CD8-positive, alpha-beta memory T cell (primary cell): ENCODE data around the gene PAK1. TPM values are rescaled to one million over a fixed set of nuclear protein-coding genes. Genes with fewer than 3 reads are reported as not detected.

Source experiments
- CTCF ChIA-PET: fragments of 350-600 bp; sonication (Branson Sonifier 250); formaldehyde crosslinking; loops from one replicate; lab custom pipeline; 2021; ENCODE audit warnings: antibody characterized with exemption; lab: Charles Lee
- POLR2A ChIA-PET: fragments of 350-600 bp; sonication (Branson Sonifier 250); formaldehyde crosslinking; loops from one replicate; lab custom pipeline; 2021; ENCODE audit warnings: antibody characterized with exemption; lab: Charles Lee
- DNase-seq, 5 donors: peaks; one replicate each; pipeline versions ENCODE4 v3.0.0 to v3.0.0-alpha.2; 2020 to 2022; ENCODE audit warnings: mixed read lengths in 1 of 5
- H3K27ac ChIP-seq: one replicate; pipeline ENCODE4 v1.7.0; 2013; ENCODE audit warnings: low read depth, mild to moderate bottlenecking, low read length, moderate library complexity
- H3K27me3 ChIP-seq: 2 replicates; pipeline ENCODE4 v1.7.0; 2013; ENCODE audit warnings: low read length, mild to moderate bottlenecking; ENCODE audit not compliant: insufficient read depth, poor library complexity, severe bottlenecking
- H3K36me3 ChIP-seq: 2 replicates; pipeline ENCODE4 v1.7.0; 2013; ENCODE audit warnings: mild to moderate bottlenecking, low read length, moderate library complexity; ENCODE audit not compliant: insufficient read depth
- H3K4me1 ChIP-seq: 2 replicates; pipeline ENCODE4 v1.7.0; 2013; ENCODE audit warnings: mild to moderate bottlenecking, low read length, moderate library complexity; ENCODE audit not compliant: insufficient read depth
- H3K4me3 ChIP-seq: 2 replicates; pipeline ENCODE4 v1.7.0; 2013; ENCODE audit warnings: mild to moderate bottlenecking, low read length
- H3K9me3 ChIP-seq: 2 replicates; pipeline ENCODE4 v1.7.0; 2013; ENCODE audit warnings: mild to moderate bottlenecking, low read length
- H3K27ac Mint-ChIP-seq, 8 donors: one replicate each; pipeline ENCODE4 v1.8.0; 2020 to 2021; ENCODE audit warnings: mixed read lengths in 8 of 8, mild to moderate bottlenecking in 6 of 8, inconsistent platforms in 3 of 8, moderate library complexity in 3 of 8
- H3K27me3 Mint-ChIP-seq, 2 donors: one replicate each; pipeline ENCODE4 v1.8.0; 2020 to 2021; ENCODE audit warnings: mixed read lengths in 2 of 2, mild to moderate bottlenecking in 1 of 2, moderate library complexity in 1 of 2
- H3K36me3 Mint-ChIP-seq, 3 donors: one replicate each; pipeline ENCODE4 v1.8.0; 2020 to 2021; ENCODE audit warnings: mixed read lengths in 3 of 3, inconsistent platforms in 1 of 3, mild to moderate bottlenecking in 1 of 3
- H3K4me1 Mint-ChIP-seq, 3 donors: one replicate each; pipeline ENCODE4 v1.8.0; 2020 to 2021; ENCODE audit warnings: mixed read lengths in 3 of 3, inconsistent platforms in 1 of 3, mild to moderate bottlenecking in 1 of 3
- H3K4me3 Mint-ChIP-seq, 7 donors: one replicate each; pipeline ENCODE4 v1.8.0; 2020 to 2021; ENCODE audit warnings: mixed read lengths in 7 of 7, mild to moderate bottlenecking in 6 of 7, moderate library complexity in 4 of 7, inconsistent platforms in 2 of 7
- H3K9me3 Mint-ChIP-seq, 5 donors: one replicate each; pipeline ENCODE4 v1.8.0; 2020 to 2022; ENCODE audit warnings: mixed read lengths in 5 of 5, mild to moderate bottlenecking in 3 of 5, moderate library complexity in 2 of 5, inconsistent platforms in 1 of 5
- polyA plus RNA-seq: library from polyadenylated mRNA; unstranded; fragments of 300-500 nt; fragmentation: Illumina TruSeq; gene quantifications from one replicate; pipeline ENCODE4 v1.2.3, GENCODE V29; 2021
- total RNA-seq, 2 experiments: library from RNA; stranded (reverse); gene quantifications; one replicate each; pipeline ENCODE4 v1.2.3, GENCODE V29; 2021

PAK1 gene
- total and polyA plus RNA-seq, 3 experiments from 2014 or later = 9.3 to 32.1 (median 25.9) TPM

- Mint-ChIP-seq H3K27me3 (peaks cover 5 to 17% of the 10 kb centered on the region in 2 donors), H3K27ac (no peak overlapping the region), H3K9me3 (no peaks in the 10 kb centered on the region), H3K4me3 (no peak overlapping the region), H3K36me3 (no peaks in the 10 kb centered on the region), H3K4me1 (no peaks in the 10 kb centered on the region)
- H3K27ac ChIP-seq = no peak overlapping the region
- no peak for DNase-seq
- H3K36me3 ChIP-seq = no peaks in the 10 kb centered on the region
- H3K9me3 ChIP-seq = no peaks in the 10 kb centered on the region
- CTCF ChIA-PET = no interaction called here
- H3K27me3 ChIP-seq = no peaks in the 10 kb centered on the region
- no peak overlapping the region for H3K4me3 ChIP-seq
- POLR2A ChIA-PET = no interaction called here
- no peaks in the 10 kb centered on the region for H3K4me1 ChIP-seq
Observed at GRCh38 chr11:77442394-77443053, 31.4 kb downstream of the PAK1 start.

GRCh38 chr11:77441426-77441825 is 32.5 kb downstream of the PAK1 start:
- no peak overlapping the region for H3K27ac Mint-ChIP-seq
- ChIA-PET POLR2A (no interaction called here), CTCF (no interaction called here)
- Histone ChIP-seq H3K4me3 (no peak overlapping the region), H3K4me1 (no peaks in the 10 kb centered on the region), H3K36me3 (no peaks in the 10 kb centered on the region), H3K27me3 (no peaks in the 10 kb centered on the region), H3K9me3 (no peaks in the 10 kb centered on the region), H3K27ac (no peak overlapping the region)
- no peaks in the 10 kb centered on the region for H3K9me3 Mint-ChIP-seq
- peaks cover 3 to 17% of the 10 kb centered on the region in 2 donors for H3K27me3 Mint-ChIP-seq
- no peaks in the 10 kb centered on the region for H3K36me3 Mint-ChIP-seq
- DNase-seq = no peak
- no peak overlapping the region for H3K4me3 Mint-ChIP-seq
- H3K4me1 Mint-ChIP-seq = no peaks in the 10 kb centered on the region

- ChIA-PET CTCF (no interaction called here), POLR2A (no interaction called here)
- Mint-ChIP-seq H3K9me3 (no peaks in the 10 kb centered on the region), H3K4me3 (no peak overlapping the region), H3K27me3 (peaks cover 3 to 17% of the 10 kb centered on the region in 2 donors), H3K27ac (no peak overlapping the region), H3K4me1 (no peaks in the 10 kb centered on the region), H3K36me3 (no peaks in the 10 kb centered on the region)
- Histone ChIP-seq H3K4me1 (no peaks in the 10 kb centered on the region), H3K4me3 (no peak overlapping the region), H3K27me3 (no peaks in the 10 kb centered on the region), H3K27ac (no peak overlapping the region), H3K36me3 (no peaks in the 10 kb centered on the region), H3K9me3 (no peaks in the 10 kb centered on the region)
- DNase-seq = no peak
Observed at GRCh38 chr11:77440678-77441077, 33.2 kb downstream of the PAK1 start.

GRCh38 chr11:77438487-77438886 is 35.4 kb downstream of the PAK1 start:
- H3K36me3 ChIP-seq = no peaks in the 10 kb centered on the region
- H3K4me1 Mint-ChIP-seq = no peaks in the 10 kb centered on the region
- no peak overlapping the region for H3K4me3 Mint-ChIP-seq
- no peaks in the 10 kb centered on the region for H3K36me3 Mint-ChIP-seq
- no peak overlapping the region for H3K4me3 ChIP-seq
- H3K27ac Mint-ChIP-seq = no peak overlapping the region
- no peaks in the 10 kb centered on the region for H3K9me3 Mint-ChIP-seq
- H3K27me3 Mint-ChIP-seq = peaks cover 8 to 16% of the 10 kb centered on the region in 2 donors
- no peaks in the 10 kb centered on the region for H3K27me3 ChIP-seq
- CTCF ChIA-PET = no interaction called here
- H3K4me1 ChIP-seq = no peaks in the 10 kb centered on the region
- no peaks in the 10 kb centered on the region for H3K9me3 ChIP-seq
- POLR2A ChIA-PET = no interaction called here
- DNase-seq = no peak
- no peak overlapping the region for H3K27ac ChIP-seq

- Histone ChIP-seq H3K9me3 (no peaks in the 10 kb centered on the region), H3K36me3 (no peaks in the 10 kb centered on the region), H3K27me3 (no peaks in the 10 kb centered on the region), H3K27ac (no peak overlapping the region), H3K4me1 (no peaks in the 10 kb centered on the region), H3K4me3 (no peak overlapping the region)
- POLR2A ChIA-PET = no interaction called here
- H3K36me3 Mint-ChIP-seq = no peaks in the 10 kb centered on the region
- no peaks in the 10 kb centered on the region for H3K4me1 Mint-ChIP-seq
- no peak overlapping the region for H3K4me3 Mint-ChIP-seq
- CTCF ChIA-PET = no interaction called here
- peaks cover 7 to 17% of the 10 kb centered on the region in 2 donors for H3K27me3 Mint-ChIP-seq
- H3K27ac Mint-ChIP-seq = no peak overlapping the region
- no peak for DNase-seq
- H3K9me3 Mint-ChIP-seq = no peaks in the 10 kb centered on the region
Observed at GRCh38 chr11:77436969-77437368, 36.9 kb downstream of the PAK1 start.

GRCh38 chr11:77436506-77436905 is 37.4 kb downstream of the PAK1 start:
- H3K4me3 Mint-ChIP-seq = no peak overlapping the region
- CTCF ChIA-PET = no interaction called here

GRCh38 chr11:77435972-77436371 is 37.9 kb downstream of the PAK1 start:
- H3K9me3 ChIP-seq = no peaks in the 10 kb centered on the region
- Mint-ChIP-seq H3K27ac (no peak overlapping the region), H3K9me3 (no peaks in the 10 kb centered on the region), H3K4me3 (no peak overlapping the region), H3K4me1 (no peaks in the 10 kb centered on the region), H3K27me3 (peaks cover 7 to 22% of the 10 kb centered on the region in 2 donors), H3K36me3 (no peaks in the 10 kb centered on the region)
- H3K27me3 ChIP-seq = no peaks in the 10 kb centered on the region
- no peaks in the 10 kb centered on the region for H3K36me3 ChIP-seq
- no peak overlapping the region for H3K27ac ChIP-seq
- H3K4me1 ChIP-seq = no peaks in the 10 kb centered on the region
- H3K4me3 ChIP-seq = no peak overlapping the region
- ChIA-PET POLR2A (no interaction called here), CTCF (no interaction called here)
- DNase-seq = no peak

More at GRCh38 chr11:77436506-77436905, 37.4 kb downstream of the PAK1 start:
- POLR2A ChIA-PET = no interaction called here
- Histone ChIP-seq H3K36me3 (no peaks in the 10 kb centered on the region), H3K27ac (no peak overlapping the region), H3K9me3 (no peaks in the 10 kb centered on the region), H3K27me3 (no peaks in the 10 kb centered on the region), H3K4me3 (no peak overlapping the region), H3K4me1 (no peaks in the 10 kb centered on the region)
- Mint-ChIP-seq H3K9me3 (no peaks in the 10 kb centered on the region), H3K27ac (no peak overlapping the region), H3K4me1 (no peaks in the 10 kb centered on the region), H3K27me3 (peaks cover 7 to 18% of the 10 kb centered on the region in 2 donors), H3K36me3 (no peaks in the 10 kb centered on the region)
- DNase-seq = no peak

GRCh38 chr11:77431813-77432212 is 42.1 kb downstream of the PAK1 start:
- no peak overlapping the region for H3K4me3 Mint-ChIP-seq
- no peaks in the 10 kb centered on the region for H3K9me3 ChIP-seq
- H3K27me3 ChIP-seq = no peaks in the 10 kb centered on the region
- ChIA-PET POLR2A (no interaction called here), CTCF (no interaction called here)
- H3K4me3 ChIP-seq = no peak overlapping the region
- no peak for DNase-seq
- no peaks in the 10 kb centered on the region for H3K9me3 Mint-ChIP-seq
- no peaks in the 10 kb centered on the region for H3K36me3 ChIP-seq
- H3K27ac ChIP-seq = no peak overlapping the region
- peaks cover 0 to 11% (median 0%) of the 10 kb centered on the region in 3 donors for H3K36me3 Mint-ChIP-seq
- H3K4me1 Mint-ChIP-seq = no peaks in the 10 kb centered on the region
- no peaks in the 10 kb centered on the region for H3K4me1 ChIP-seq
- no peak overlapping the region for H3K27ac Mint-ChIP-seq
- H3K27me3 Mint-ChIP-seq = peaks cover 9 to 37% of the 10 kb centered on the region in 2 donors
